GM19328 (cell line): ENCODE data around the gene KCNC4.

Experiments
- ATAC-seq: cut with Tn5 transposase; IDR thresholded peaks from one replicate; pipeline ENCODE4 v1.9.1; 2021; ENCODE audit warnings: mild to moderate bottlenecking, moderate library complexity; ENCODE audit not compliant: unreplicated experiment

KCNC4 gene

DNA sequence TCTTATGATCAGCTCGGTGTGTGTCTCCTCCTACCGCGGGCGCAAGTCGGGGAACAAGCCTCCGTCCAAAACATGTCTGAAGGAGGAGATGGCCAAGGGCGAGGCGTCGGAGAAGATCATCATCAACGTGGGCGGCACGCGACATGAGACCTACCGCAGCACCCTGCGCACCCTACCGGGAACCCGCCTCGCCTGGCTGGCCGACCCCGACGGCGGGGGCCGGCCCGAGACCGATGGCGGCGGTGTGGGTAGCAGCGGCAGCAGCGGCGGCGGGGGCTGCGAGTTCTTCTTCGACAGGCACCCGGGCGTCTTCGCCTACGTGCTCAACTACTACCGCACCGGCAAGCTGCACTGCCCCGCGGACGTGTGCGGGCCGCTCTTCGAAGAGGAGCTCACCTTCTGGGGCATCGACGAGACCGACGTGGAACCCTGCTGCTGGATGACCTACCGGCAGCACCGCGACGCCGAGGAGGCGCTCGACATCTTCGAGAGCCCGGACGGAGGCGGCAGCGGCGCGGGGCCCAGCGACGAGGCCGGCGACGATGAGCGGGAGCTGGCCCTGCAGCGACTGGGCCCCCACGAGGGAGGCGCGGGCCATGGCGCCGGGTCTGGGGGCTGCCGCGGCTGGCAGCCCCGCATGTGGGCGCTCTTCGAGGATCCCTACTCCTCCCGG, 1.5 kb downstream of the KCNC4 start:
- no peak for ATAC-seq

DNA sequence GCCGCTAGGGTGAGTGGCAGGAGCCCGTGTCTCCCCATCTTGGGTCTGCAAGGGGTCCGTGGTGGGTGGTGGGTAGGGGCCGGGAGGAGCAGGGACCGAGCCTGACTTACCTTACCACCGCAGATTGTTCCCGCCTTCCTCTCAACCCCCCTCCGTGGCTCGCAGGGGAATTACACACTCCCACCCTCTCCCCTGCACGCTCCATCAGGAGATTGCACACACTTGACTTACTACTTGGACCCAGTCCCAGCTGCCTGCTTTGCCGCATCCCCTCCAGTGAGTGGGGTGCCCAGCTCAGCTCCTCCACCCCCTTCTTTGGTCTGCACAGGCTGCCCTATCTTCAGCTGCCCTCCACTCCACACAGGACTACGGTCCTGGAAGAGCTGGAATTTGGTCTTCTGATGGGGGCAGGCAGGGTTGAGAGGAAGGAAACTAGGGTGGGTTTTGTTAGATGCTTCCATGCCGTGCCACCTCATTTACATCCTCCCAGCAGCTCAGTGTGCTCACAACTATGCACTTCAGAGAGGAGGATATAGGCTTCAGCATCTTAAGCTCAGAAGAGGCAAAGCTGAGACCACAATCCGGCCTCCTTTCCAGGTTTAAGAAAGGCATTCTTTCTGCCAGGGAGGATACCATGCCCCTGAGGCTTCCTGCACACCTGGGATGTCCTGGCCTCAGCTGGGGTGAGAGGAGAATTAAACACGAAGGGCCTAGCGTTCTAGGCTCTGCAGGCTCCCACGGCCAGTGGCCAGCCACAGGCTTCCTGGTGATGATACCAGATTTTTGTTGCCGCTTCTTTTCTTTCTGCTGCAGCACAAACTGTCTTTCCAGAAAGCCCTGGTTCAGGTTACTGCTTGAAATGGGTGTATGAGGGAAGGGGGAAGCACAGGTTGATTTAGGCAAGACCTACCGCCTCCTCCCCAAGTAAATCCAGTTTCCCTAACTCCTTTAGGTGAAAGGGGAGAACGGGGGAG, 2.3 kb downstream of the KCNC4 start:
- no peak for ATAC-seq

DNA sequence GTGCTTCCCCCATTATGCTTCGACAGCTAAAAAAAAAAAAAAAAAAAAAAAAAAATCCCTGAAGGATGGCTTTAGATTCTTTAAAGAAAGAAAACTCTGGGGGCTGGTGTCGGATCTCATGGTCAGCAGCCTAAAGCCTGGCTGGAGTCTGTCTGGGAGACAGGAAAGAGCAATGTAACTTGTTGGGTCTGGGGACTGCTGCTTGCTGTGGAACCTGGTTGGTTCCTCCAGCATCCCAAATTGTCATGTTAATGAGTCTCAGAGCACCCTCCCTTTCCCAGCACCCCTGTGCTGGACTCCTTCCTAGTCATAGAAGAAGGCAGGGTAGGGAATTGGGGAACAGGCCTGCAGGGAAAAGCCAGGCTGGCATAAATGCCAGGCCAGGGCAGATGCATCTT, 3.0 kb downstream of the KCNC4 start:
- no peak for ATAC-seq

DNA sequence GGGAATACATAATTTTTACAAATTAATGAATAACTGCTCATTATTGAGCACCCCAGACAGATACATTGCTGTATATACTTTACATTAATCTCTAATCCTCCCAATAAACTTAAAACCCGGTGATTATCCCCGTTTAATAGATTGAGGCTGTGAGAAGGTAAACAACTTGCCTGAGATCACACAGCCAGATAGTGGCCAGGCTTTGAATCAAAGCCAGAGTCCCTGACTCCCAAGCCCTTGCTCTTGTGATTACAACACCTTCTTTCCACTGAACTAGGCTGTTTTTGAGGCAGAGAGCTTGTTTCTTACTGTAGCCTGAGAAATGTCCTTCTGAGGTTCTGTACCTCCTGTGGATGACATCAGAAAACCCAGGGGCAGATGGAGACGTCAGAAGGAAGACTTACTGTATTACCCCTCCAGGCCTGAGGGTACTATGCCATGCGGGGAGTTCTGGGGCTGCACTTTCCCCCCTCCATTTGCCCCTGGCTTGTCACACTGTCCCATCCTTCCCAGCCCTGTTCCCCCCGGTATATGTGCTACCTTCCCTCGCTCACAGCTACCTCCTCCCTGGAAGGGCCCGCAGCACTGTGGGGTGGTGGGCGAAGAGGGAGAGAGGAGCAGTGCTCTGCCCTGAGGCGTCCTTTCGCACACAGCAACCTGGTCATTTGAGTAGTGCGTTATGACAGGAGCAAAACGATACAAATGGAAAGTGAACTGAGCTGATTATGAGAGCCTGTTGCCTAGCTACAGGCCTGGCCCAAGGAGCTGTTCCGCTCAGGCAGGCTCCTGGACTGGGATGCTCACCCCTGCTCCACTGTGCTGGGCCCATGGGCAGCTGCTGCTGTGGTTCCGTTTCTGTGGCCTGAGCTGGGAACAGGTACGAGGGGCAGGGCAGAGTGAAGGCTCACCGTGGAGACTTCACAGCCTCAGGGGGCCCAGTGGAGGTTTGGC, 4.6 kb downstream of the KCNC4 start:
- no peak for ATAC-seq

DNA sequence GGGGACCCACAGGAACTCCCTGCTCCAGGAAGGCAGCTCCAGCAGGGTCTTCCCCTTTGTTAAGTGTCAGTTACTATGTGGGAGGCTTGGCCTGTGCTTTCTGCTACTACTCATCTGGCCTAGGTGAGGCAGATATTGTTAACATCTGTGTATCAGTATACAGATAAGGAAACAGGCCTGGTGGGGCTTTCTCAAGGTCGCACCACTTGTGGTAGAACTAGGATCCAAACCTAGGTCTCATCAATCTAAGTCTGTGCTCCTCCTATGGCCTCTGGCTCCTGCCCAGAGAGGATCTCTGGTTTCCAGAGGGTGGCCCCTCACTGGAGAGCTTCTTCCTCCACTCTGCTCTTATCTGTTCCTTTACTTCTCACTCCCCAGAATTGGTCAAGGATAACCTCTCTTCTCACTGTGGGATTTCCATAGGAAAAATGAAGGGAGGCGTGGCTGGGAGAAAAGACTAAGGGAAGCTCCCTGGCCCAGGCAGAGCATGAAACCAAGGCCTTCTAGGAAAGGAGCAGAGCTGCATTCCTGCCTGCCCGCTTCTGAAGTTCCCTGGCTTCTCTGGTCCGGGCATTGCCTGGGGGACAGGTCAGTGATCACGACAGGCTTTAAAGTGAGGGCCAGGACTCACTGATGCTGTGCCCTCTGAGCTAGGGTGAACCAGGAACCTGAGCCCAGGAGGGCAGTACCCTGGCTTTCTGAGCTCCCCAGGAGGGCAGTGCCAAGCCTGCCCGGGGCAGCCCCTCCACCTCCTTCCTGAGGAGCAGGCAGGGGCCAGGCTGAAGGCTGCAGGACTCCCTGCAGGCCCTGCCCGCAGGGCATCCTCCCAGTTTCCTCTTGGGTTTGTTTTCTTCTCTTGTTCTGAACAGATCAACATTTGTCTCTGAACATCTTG, 5.8 kb downstream of the KCNC4 start:
- ATAC-seq: no peak

DNA sequence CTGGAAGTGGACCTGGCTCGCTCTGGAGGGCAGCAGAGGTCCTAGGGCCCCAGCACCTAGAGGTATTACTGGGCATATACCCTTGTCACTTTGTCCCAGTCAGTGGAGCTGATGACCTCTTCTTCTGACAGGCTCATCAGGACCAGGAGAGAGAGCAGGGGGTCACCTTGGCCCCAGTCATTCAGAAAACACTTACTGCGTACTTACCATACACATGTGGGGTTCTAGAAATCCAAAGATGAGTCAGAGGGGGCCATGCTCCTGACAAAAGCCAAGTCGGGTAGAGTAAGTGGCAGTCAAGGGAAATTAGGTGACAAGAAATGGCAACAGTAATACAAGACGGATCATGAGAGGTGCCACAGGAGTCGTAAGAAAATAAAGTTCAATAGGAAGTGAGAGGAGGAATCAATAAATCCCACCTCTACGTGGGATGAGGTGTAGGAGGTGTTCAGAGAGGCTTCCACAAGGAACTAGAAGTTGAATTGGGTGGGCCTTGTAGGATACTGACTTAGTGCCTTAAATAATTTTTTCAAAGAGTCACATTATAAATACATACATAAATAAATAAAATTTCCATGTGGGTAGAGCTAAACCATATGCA, 6.8 kb downstream of the KCNC4 start:
- no peak for ATAC-seq

DNA sequence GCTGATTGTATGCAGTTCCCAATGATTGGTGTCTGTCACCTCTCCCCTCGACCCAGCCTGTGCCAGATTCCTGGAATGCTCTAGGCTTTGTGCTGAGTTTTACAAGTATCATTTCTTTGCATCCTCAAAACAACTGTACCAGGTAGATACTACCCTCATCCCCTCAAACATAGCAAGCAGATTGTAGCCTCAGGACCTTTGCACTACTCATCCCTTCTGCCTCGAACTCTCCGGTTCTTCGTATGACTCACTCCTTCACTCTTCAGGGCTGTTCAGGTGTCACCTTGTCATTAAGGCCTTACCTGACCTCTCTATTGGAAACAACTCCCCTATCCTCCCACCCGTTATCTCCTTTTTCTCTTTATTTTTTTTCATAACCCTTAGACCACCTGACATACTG, 8.0 kb downstream of the KCNC4 start:
- no peak for ATAC-seq

DNA sequence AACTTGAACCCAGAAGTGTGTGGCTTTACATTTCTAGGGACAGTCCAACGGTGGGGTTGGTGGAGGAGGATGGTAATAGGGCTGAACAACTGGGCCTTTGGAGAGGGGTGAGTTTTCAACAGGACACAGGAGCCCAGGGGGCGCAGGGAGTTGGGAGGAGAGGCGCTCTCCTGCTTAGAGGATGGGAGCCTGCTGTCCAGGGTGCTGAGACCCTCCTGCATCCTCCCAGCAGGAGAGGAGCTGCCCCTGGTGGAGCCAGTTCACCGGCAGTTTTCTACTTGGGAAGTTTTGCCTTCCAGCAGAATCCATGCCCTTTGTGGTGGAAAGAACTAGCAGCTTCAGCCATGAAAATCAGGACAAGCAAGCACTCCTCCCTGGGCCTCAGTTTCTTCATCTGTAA, 8.6 kb downstream of the KCNC4 start:
- no peak for ATAC-seq

DNA sequence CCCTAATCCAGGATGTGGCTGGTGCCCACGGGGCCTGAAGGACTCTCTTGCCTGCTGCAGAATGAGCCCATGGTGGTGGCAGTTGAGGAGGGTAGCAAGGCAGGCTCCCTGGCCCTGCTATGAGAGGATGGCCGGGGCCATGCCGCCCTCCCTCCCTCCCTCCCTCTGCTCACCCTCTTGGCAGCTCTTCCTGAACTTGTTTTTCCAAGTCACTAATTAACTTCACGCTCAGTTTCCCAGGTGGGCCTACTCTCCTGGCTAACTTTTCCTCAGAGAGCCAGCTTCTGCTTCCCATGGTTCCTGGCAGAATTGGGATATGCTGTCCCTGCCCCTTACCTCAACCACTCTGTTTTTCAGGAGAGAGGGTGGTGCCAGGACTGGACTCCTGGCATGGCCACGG, 10.2 kb downstream of the KCNC4 start:
- no peak for ATAC-seq

DNA sequence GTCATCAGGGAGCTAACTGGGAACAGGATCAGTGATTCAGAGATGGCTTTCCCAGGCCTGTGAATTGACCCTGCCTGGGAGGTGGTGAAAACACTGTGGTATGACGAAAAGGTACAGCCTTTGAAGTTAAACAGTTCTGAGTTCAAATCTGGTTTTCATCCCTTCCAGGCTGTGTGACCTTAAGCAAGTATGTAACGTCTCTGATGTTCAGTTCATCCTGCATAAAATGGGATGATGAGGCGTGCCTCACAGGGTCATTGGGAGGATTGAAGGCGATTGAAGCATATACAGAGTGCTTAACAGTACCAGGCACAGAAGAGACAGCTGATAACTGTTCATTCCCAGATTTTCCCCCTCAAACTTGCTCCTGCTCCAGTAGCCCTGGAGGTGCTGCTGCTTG, 11.0 kb downstream of the KCNC4 start:
- ATAC-seq: no peak

DNA sequence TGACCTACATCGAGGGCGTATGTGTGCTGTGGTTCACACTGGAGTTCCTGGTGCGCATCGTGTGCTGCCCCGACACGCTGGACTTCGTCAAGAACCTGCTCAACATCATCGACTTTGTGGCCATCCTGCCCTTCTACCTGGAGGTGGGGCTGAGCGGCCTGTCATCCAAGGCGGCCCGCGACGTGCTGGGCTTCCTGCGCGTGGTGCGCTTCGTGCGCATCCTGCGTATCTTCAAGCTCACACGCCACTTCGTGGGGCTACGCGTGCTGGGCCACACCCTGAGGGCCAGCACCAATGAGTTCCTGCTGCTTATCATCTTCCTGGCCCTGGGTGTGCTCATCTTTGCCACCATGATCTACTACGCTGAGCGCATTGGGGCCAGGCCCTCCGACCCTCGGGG, 13.0 kb downstream of the KCNC4 start:
- no peak for ATAC-seq

DNA sequence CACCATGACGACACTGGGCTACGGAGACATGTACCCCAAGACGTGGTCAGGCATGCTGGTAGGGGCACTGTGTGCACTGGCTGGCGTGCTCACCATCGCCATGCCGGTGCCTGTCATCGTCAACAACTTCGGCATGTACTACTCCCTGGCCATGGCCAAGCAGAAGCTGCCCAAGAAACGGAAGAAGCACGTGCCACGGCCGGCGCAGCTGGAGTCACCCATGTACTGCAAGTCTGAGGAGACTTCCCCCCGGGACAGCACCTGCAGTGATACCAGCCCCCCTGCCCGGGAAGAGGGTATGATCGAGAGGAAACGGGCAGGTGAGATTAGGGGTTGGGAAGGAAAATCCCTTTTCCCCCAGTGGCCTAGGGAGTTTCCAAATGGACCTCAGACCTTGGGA, 13.5 kb downstream of the KCNC4 start:
- ATAC-seq: no peak

DNA sequence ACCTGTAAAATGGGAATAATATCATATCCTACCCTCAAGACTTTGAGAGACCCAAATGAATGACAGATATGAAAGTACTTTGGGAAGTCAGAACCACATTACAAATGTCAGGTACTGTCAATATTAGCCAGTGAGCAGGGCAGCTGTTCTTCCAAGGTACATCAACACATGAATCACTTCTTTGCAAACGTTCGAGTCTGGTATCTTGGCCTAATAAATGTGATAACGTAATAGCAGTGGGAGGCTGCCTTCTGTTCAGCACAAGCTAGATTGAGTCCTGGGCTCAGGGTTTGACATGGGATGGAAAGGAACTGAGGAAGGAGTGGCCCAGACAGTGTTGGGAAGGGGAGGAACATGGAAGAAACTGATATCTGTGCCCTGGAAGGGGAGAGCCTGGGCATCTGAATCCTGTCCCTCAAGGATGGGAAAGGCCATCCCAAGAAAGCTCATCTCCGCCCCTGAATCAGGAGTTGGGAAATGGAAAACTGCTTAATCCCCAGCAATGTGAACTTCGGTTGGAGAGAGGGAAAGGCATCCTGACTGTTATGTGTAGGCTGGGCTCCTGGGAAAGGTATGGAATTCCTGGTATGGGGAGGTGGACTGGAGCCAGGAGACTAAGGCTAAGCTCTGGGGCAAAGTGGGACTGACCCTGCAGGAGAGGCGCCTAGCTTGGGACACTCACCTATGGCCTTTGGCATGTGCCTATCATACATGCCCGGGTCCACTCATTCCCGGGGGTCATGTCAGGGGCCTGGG, 14.3 kb downstream of the KCNC4 start:
- ATAC-seq: no peak

DNA sequence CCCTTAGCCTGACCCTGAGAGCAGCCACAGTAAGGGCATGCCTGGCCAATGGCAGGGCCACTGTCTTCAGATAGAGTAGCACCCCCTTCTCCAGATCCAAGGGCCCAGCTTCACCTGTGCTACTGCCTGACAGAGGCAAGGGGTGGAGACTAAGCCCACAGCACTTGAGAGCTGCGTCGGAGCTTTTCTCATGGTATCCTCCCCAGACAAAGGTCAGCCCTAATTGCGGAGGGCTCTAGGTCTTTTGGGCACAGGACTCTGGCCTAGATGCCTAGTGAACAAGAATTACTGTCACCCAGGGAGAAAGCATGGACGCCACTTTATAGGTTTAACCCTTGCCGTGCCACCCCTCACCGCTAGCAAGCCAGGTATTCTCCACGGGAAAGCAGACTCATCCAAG, 15.1 kb downstream of the KCNC4 start:
- ATAC-seq: no peak

DNA sequence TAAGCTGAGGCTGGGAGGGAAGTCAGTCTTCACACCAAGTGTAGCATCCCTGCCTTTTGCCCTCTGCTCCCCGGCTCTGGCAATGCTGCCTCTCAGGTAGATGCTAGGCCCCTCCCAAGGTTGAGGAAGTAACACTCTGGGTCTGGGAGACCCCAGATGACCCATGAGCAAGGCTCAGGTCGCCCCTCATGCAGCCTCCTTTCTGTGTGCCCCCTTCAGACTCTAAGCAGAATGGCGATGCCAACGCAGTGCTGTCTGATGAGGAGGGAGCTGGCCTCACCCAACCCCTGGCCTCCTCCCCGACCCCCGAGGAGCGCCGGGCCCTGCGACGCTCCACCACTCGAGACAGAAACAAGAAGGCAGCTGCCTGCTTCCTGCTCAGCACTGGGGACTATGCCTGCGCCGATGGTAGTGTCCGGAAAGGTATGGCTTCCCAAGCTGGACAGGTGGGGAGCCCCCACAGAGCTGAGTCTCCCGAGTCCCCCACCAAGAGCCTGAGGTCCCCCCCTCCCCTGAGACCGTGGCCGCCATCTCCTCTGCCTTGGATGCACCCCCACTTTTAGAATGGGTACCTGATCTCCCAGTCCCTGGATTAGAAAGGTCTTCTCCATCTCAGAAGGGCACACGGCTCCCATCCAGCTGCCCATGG, 15.8 kb downstream of the KCNC4 start:
- ATAC-seq: no peak

DNA sequence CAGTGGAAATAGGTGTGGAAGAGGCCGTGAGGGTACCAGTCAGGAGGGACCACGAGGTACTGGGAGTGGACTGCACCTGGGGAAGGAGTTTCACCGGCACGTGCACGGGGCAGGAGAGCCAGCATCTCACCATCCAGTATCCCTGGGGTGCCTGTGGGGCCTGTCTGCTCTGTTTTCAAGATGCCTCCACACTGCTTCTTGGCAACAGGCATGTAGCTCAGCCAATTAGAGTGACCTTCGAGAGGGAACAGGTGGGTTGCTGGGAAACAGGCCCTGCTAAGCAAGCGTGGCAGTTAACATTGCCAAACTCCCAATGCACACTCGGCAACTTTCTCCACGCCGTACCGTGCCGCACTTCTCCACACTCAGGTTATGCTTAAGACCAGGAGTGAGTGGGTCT, 17.7 kb downstream of the KCNC4 start:
- no peak for ATAC-seq

DNA sequence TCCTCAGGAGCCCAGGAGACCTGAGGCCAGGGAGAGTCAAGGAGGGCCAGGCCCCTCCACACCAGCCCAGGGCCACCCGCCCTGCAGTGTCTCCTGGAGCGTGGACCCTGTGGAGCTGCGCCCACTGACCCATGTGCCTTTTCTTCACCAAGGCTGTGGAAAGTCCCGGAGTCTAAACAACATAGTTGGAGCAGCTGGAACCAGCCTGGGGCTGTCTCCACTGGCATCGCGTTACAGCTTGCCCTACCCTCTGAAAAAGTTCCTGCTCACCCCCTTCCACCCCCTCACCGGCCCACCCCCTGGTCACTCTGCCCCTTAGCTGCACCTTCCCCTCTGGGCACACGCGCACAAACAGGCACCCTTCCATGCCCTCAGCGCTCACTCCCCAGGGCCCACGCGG, 18.3 kb downstream of the KCNC4 start:
- no peak for ATAC-seq

DNA sequence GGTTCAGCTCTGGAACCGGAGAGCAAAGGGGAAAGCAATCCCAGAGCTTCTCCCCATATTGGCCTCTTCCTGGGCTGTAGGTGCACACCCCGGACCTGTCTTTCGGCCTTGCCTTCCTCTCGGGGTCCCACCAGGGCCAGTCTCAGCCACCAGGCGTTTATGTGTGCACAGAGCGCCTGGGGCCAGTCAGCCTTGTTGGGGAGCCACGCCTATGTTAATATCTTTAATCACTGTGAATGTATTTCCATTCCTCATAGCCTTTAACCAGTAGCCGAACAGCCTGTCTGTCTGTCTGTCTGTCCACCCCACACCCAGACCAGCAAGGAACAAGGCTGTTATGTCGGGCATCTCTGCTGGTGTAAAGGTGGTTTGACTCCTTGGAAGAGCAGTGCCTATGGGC, 18.8 kb downstream of the KCNC4 start:
- ATAC-seq: no peak
